Caco-2 (cell line): ENCODE results near the gene PLP2. TPM values are rescaled to one million over a fixed set of nuclear protein-coding genes. Genes with fewer than 3 reads are reported as not detected.

Source experiments
- BruUV-seq: library from RNA; stranded (reverse); fragments of 400-500 nt; replicated peaks from 2 replicates; lab custom pipeline; 2021; lab: Mats Ljungman, UMichigan
- CTCF ChIA-PET: fragments of 300-600 bp; sonication (Branson Sonifier 250); formaldehyde crosslinking; loops from one replicate; lab custom pipeline; 2022; ENCODE audit warnings: antibody characterized with exemption; lab: Charles Lee
- POLR2A ChIA-PET: fragments of 300-600 bp; sonication (Branson Sonifier 250); formaldehyde crosslinking; loops from one replicate; lab custom pipeline; 2022; ENCODE audit warnings: antibody characterized with exemption; lab: Charles Lee
- DNase-seq, 2 experiments: peaks; one replicate each; pipeline versions ENCODE4 v3.0.0 to v3.0.0-alpha.2; 2020 to 2022
- H3K27me3 ChIP-seq: replicated peaks from 2 replicates; pipeline ENCODE4 v1.6.0; 2011; ENCODE audit warnings: low read length; ENCODE audit not compliant: control insufficient read depth, insufficient read depth
- H3K36me3 ChIP-seq: 2 replicates; pipeline ENCODE4 v1.5.1; 2011; ENCODE audit warnings: low read length; ENCODE audit not compliant: control insufficient read depth, insufficient read depth
- H3K4me1 ChIP-seq: fragments of 250-450 bp; sonication (Bioruptor Pico); 2 replicates; pipeline ENCODE4 v1.5.1; 2020; ENCODE audit warnings: mild to moderate bottlenecking
- H3K4me3 ChIP-seq: 2 replicates; pipeline ENCODE4 v1.5.1; 2011; ENCODE audit warnings: low read depth, mild to moderate bottlenecking, control low read depth, low read length
- H3K9me3 ChIP-seq: fragments of 250-450 bp; sonication (Bioruptor Pico); 2 replicates; pipeline ENCODE4 v1.5.1; 2020; ENCODE audit warnings: mild to moderate bottlenecking, moderate library complexity
- H3K27ac Mint-ChIP-seq: one replicate; pipeline ENCODE4 v1.8.0; 2022; ENCODE audit warnings: mixed read lengths; ENCODE audit not compliant: unreplicated experiment
- H3K27me3 Mint-ChIP-seq: one replicate; pipeline ENCODE4 v1.8.0; 2022; ENCODE audit warnings: mixed read lengths; ENCODE audit not compliant: insufficient read depth, unreplicated experiment
- H3K36me3 Mint-ChIP-seq: one replicate; pipeline ENCODE4 v1.8.0; 2022; ENCODE audit warnings: mild to moderate bottlenecking, mixed read lengths; ENCODE audit not compliant: insufficient read depth, unreplicated experiment
- H3K4me1 Mint-ChIP-seq: one replicate; pipeline ENCODE4 v1.8.0; 2022; ENCODE audit warnings: low read depth, mixed read lengths; ENCODE audit not compliant: unreplicated experiment
- H3K4me3 Mint-ChIP-seq: one replicate; pipeline ENCODE4 v1.8.0; 2022; ENCODE audit warnings: mild to moderate bottlenecking, moderate library complexity, mixed read lengths; ENCODE audit not compliant: unreplicated experiment
- H3K9me3 Mint-ChIP-seq: one replicate; pipeline ENCODE4 v1.8.0; 2022; ENCODE audit warnings: mixed read lengths; ENCODE audit not compliant: unreplicated experiment
- intact Hi-C: fragments of 100-400 bp; cut with micrococcal nuclease; formaldehyde crosslinking; loops from one replicate; pipeline ENCODE4 v1.10.0; 2022; ENCODE audit not compliant: unreplicated experiment
- total RNA-seq: library from RNA; stranded (reverse); gene quantifications from 2 replicates; pipeline ENCODE4 v1.2.3, GENCODE V29; 2022
- TF ChIP-seq, protein P1 (sequence below), 2 experiments: fragments of 200-600 bp in 1 of 2; IDR thresholded peaks; 1 replicate in 1 of 2; 2 replicates in 1 of 2; pipeline versions ENCODE4 v1.5.1 to v1.8.0; 2011 to 2022; ENCODE audit warnings: antibody characterized with exemption in 1 of 2, control low read depth in 1 of 2, inconsistent platforms in 1 of 2, low read depth in 1 of 2, low read length in 1 of 2, mild to moderate bottlenecking in 1 of 2, moderate library complexity in 1 of 2; ENCODE audit not compliant: insufficient read depth in 1 of 2, severe bottlenecking in 1 of 2, unreplicated experiment in 1 of 2

PLP2 gene
- total RNA-seq, 1 experiment from 2014 or later = 54.2 TPM

DNA sequence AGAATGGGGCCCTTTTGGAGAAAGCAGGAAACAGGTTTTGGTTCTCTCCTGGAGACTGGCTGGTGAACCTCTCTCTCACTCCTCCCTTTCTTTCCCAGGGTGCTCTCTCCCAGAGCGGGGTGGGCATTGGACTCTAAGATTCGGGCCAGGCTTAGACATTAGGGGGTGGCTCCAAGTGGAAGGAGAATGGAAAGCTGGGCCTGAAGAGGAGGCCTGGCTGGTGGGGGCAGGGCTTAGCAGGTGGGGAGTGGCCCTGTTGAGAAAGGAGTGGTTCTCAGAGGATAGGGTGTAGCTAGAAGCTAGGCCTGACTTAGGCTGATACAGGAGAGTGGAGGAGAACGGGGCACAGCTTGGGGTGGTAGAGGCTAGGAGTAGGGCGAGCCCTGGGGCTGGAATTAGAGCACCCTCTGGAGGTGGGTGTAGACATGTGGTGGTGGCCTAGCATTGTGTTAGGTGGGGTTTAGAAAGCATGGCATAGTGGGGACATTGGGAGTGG lies 5.7 kb downstream of the PLP2 start:
- BruUV-seq = no TSS peak
- POLR2A ChIA-PET = no interaction called here
- CTCF ChIA-PET = interaction anchor here (0.6 to 1.0 kb wide), 2 partner anchors 14 to 21 kb away, joined by 3 read pairs; no protein-coding TSS in a partner anchor

DNA sequence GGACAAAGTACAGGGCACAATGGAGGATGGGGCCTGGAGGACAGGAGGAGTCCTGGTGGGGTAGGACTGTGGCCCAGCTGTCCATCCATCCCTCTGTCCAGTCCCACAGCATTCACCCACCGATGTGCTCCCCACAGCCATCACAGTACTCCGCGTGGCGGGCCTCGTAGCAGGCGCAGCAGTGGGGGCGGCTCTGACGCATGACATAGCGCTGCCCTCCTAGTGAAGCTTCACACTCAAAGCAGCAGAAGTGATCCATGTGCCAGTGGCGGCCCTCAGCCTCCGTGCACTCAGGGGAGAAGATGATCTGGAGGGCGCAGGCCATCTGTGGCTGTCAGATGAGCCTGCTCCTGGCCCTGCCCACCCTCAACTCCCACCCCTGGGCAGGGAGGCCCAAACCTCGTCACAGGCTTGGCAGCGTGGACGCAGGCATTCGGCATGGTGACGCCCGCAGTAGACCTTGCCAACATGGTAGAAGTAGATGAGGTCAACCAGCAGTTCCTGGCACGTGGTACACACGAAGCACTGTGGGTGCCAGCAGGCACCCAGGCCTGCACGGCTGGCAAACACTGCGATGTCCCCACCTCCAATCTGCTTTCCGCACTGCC lies 6.3 kb downstream of the PLP2 start:
- ChIA-PET CTCF (interaction anchor here (0.6 to 1.0 kb wide), 2 partner anchors 13 to 22 kb away, joined by 3 read pairs; no protein-coding TSS in a partner anchor), POLR2A (no interaction called here)
- Histone ChIP-seq H3K27me3 (no peaks in the 10 kb centered on the region), H3K4me3 (no peak overlapping the region), H3K4me1 (no peaks in the 10 kb centered on the region), H3K9me3 (no peaks in the 10 kb centered on the region), H3K36me3 (no peaks in the 10 kb centered on the region)
- TF ChIP-seq, protein P1, sequence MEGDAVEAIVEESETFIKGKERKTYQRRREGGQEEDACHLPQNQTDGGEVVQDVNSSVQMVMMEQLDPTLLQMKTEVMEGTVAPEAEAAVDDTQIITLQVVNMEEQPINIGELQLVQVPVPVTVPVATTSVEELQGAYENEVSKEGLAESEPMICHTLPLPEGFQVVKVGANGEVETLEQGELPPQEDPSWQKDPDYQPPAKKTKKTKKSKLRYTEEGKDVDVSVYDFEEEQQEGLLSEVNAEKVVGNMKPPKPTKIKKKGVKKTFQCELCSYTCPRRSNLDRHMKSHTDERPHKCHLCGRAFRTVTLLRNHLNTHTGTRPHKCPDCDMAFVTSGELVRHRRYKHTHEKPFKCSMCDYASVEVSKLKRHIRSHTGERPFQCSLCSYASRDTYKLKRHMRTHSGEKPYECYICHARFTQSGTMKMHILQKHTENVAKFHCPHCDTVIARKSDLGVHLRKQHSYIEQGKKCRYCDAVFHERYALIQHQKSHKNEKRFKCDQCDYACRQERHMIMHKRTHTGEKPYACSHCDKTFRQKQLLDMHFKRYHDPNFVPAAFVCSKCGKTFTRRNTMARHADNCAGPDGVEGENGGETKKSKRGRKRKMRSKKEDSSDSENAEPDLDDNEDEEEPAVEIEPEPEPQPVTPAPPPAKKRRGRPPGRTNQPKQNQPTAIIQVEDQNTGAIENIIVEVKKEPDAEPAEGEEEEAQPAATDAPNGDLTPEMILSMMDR (IDR thresholded peaks at IDR 0.05; ENCODE audit: insufficient read depth in 1 of 2, low read depth in 1 of 2, low read length in 1 of 2, severe bottlenecking in 1 of 2, unreplicated experiment in 1 of 2) = no peak
- Mint-ChIP-seq H3K36me3 (peaks cover 22% of the 10 kb centered on the region), H3K9me3 (no peaks in the 10 kb centered on the region), H3K27me3 (no peaks in the 10 kb centered on the region), H3K27ac (no peak overlapping the region), H3K4me1 (peaks cover 14% of the 10 kb centered on the region), H3K4me3 (no peak overlapping the region)
- DNase-seq = no peak
- intact Hi-C loops = loop anchor here (10.0 kb wide), 1 partner anchor 57 kb away; the partner anchor contains the start of genes CACNA1F and CCDC22
- BruUV-seq = no TSS peak

More for the DNA sequence above, 5.7 kb downstream of the PLP2 start:
- intact Hi-C loops = loop anchor here (10.0 kb wide), 1 partner anchor 57 kb away; the partner anchor contains the start of genes CACNA1F and CCDC22
- H3K36me3 Mint-ChIP-seq = peaks cover 17% of the 10 kb centered on the region
- TF ChIP-seq, protein P1 (IDR thresholded peaks at IDR 0.05; ENCODE audit: insufficient read depth in 1 of 2, low read depth in 1 of 2, low read length in 1 of 2, severe bottlenecking in 1 of 2, unreplicated experiment in 1 of 2) = no peak
- H3K4me3 Mint-ChIP-seq = no peak overlapping the region
- no peak for DNase-seq
- no peak overlapping the region for H3K4me3 ChIP-seq
- H3K9me3 Mint-ChIP-seq = no peaks in the 10 kb centered on the region
- no peaks in the 10 kb centered on the region for H3K4me1 ChIP-seq
- no peaks in the 10 kb centered on the region for H3K27me3 Mint-ChIP-seq
- H3K27me3 ChIP-seq = no peaks in the 10 kb centered on the region
- no peaks in the 10 kb centered on the region for H3K36me3 ChIP-seq
- no peaks in the 10 kb centered on the region for H3K9me3 ChIP-seq
- peaks cover 14% of the 10 kb centered on the region for H3K4me1 Mint-ChIP-seq
- no peak overlapping the region for H3K27ac Mint-ChIP-seq

DNA sequence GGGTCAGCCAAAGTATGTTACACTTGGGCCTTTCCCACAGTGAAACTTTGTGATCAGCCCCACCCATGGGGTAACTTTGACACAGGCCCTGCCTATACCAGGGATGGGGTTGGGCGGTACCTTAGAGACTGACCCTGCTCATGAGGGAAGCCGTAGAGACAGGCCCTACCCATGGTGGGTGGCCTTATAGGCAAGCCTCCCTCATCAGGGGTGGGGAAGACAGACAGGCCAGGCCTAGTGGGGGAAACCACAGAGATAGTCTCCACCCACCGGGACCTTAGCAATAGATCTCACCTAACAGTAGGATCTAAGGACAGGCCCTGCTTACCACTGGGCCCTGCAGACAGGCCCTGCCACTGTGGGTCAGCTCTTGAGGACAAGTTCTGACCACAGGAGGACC lies 6.8 kb downstream of the PLP2 start:
- Mint-ChIP-seq H3K4me3 (no peak overlapping the region), H3K27me3 (no peaks in the 10 kb centered on the region), H3K4me1 (peaks cover 14% of the 10 kb centered on the region), H3K9me3 (no peaks in the 10 kb centered on the region), H3K36me3 (peaks cover 22% of the 10 kb centered on the region), H3K27ac (no peak overlapping the region)
- H3K4me1 ChIP-seq = no peaks in the 10 kb centered on the region
- DNase-seq = no peak
- no peaks in the 10 kb centered on the region for H3K36me3 ChIP-seq
- intact Hi-C loops = loop anchor here (10.0 kb wide), 1 partner anchor 56 kb away; the partner anchor contains the start of genes CACNA1F and CCDC22
- no peaks in the 10 kb centered on the region for H3K27me3 ChIP-seq
- H3K9me3 ChIP-seq = no peaks in the 10 kb centered on the region
- no peak overlapping the region for H3K4me3 ChIP-seq
- ChIA-PET CTCF (no interaction called here), POLR2A (no interaction called here)
- BruUV-seq = no TSS peak
- TF ChIP-seq, protein P1 (IDR thresholded peaks at IDR 0.05; ENCODE audit: insufficient read depth in 1 of 2, low read depth in 1 of 2, low read length in 1 of 2, severe bottlenecking in 1 of 2, unreplicated experiment in 1 of 2) = no peak
